ENCODE measurements around the gene MAP6. TPM values are rescaled to one million over a fixed set of nuclear protein-coding genes. Genes with fewer than 3 reads are reported as not detected.

Gene MAP6
- total RNA-seq, 1 donor from 2014 or later, result 30.5 TPM

DNA sequence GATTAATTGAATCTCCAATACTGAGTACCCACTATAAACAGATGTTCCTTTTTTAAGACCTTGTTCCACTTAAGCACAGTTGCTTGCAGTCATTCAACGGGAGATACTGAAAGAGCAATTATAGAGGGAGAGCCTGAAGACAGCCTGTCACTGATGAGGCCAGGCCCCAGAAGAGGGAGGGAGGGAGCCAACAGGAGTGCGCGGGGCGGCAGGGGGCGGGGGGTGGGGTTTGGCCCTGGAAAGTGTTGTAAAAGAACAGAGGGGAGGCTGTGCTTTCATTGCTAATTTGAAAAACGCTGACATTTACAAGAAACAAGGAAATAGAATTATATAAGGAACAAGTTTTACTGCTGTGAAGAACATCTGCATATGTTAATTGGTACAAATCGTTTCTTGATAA, 53.1 kb downstream of the MAP6 start:
- no peak overlapping the region for H3K4me3 Mint-ChIP-seq

DNA sequence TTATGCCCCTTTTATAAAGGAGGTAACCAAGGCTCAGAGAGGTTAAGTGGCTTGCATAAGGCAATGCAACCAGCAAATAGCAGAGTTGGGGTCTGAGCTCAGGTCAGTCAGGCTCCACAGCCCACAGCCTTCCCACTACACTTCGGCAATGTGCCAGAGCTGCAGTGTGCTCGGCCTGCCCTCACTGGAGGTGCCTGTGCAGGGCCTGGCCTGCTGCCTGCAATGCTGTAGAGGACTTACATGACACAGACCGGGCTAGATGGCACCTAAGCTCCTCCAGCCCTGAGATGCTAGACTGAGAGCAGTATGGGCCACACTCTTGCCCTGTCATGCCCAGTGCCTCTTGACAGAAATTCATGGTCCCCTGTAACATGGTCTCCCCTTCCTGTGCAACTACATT, 57.0 kb downstream of the MAP6 start:
- Mint-ChIP-seq H3K4me3 (no peak overlapping the region), H3K9me3 (no peaks in the 10 kb centered on the region), H3K27ac (no peak overlapping the region), H3K27me3 (peaks cover 11% of the 10 kb centered on the region), H3K4me1 (ENCODE audit: unreplicated experiment) (peaks cover 27% of the 10 kb centered on the region), H3K36me3 (no peaks in the 10 kb centered on the region)
- TF ChIP-seq, protein P1, sequence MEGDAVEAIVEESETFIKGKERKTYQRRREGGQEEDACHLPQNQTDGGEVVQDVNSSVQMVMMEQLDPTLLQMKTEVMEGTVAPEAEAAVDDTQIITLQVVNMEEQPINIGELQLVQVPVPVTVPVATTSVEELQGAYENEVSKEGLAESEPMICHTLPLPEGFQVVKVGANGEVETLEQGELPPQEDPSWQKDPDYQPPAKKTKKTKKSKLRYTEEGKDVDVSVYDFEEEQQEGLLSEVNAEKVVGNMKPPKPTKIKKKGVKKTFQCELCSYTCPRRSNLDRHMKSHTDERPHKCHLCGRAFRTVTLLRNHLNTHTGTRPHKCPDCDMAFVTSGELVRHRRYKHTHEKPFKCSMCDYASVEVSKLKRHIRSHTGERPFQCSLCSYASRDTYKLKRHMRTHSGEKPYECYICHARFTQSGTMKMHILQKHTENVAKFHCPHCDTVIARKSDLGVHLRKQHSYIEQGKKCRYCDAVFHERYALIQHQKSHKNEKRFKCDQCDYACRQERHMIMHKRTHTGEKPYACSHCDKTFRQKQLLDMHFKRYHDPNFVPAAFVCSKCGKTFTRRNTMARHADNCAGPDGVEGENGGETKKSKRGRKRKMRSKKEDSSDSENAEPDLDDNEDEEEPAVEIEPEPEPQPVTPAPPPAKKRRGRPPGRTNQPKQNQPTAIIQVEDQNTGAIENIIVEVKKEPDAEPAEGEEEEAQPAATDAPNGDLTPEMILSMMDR (conservative IDR thresholded peaks at IDR 0.05), result no peak
- DNase-seq (ENCODE audit: extremely low spot score, unreplicated experiment), result no peak

More for the DNA sequence above, 53.1 kb downstream of the MAP6 start:
- TF ChIP-seq, protein P1 (conservative IDR thresholded peaks at IDR 0.05), result no peak
- H3K9me3 Mint-ChIP-seq, result no peaks in the 10 kb centered on the region
- DNase-seq (ENCODE audit: extremely low spot score, unreplicated experiment), result no peak
- no peaks in the 10 kb centered on the region for H3K36me3 Mint-ChIP-seq
- peaks cover 5% of the 10 kb centered on the region for H3K27me3 Mint-ChIP-seq
- H3K27ac Mint-ChIP-seq, result no peak overlapping the region
- H3K4me1 Mint-ChIP-seq (ENCODE audit: unreplicated experiment), result peaks cover 29% of the 10 kb centered on the region

DNA sequence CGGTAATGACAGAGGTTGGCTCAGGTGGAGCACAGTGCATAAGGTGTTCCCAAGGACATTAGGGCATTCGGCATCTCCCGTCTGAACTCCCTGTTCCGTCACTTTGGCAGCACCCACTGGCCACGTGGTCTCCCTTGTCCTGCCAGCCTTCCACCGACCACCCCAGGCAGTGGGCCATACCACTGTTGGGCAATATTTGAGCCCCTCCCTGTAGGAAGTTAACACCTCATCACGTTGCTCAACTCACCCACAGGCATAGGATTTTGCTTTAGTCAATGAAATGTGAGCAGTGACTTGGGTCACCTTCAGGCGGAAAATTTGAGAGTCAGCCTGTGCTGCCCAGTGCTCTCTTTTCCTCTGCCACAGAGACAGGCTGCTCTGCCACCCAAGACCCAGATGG, 62.7 kb downstream of the MAP6 start:
- DNase-seq (ENCODE audit: extremely low spot score, unreplicated experiment), result no peak
- Mint-ChIP-seq H3K4me1 (ENCODE audit: unreplicated experiment) (peaks cover 13% of the 10 kb centered on the region), H3K4me3 (no peak overlapping the region), H3K27me3 (peaks cover 15% of the 10 kb centered on the region), H3K36me3 (no peaks in the 10 kb centered on the region), H3K27ac (no peak overlapping the region), H3K9me3 (no peaks in the 10 kb centered on the region)
- TF ChIP-seq, protein P1 (conservative IDR thresholded peaks at IDR 0.05), result no peak

- peaks cover 20% of the 10 kb centered on the region for H3K27me3 Mint-ChIP-seq
- no peaks in the 10 kb centered on the region for H3K9me3 Mint-ChIP-seq
- H3K4me3 Mint-ChIP-seq, result no peak overlapping the region
- peaks cover 13% of the 10 kb centered on the region for H3K4me1 Mint-ChIP-seq (ENCODE audit: unreplicated experiment)
- no peak overlapping the region for H3K27ac Mint-ChIP-seq
- no peak for DNase-seq (ENCODE audit: extremely low spot score, unreplicated experiment)
- H3K36me3 Mint-ChIP-seq, result no peaks in the 10 kb centered on the region
- TF ChIP-seq, protein P1 (conservative IDR thresholded peaks at IDR 0.05), result no peak
Observed at GRCh38 chr11:75603791-75604736, 64.8 kb downstream of the MAP6 start.

- Mint-ChIP-seq H3K4me3 (no peak overlapping the region), H3K27me3 (peaks cover 20% of the 10 kb centered on the region), H3K9me3 (no peaks in the 10 kb centered on the region), H3K4me1 (ENCODE audit: unreplicated experiment) (peaks cover 13% of the 10 kb centered on the region), H3K27ac (no peak overlapping the region), H3K36me3 (no peaks in the 10 kb centered on the region)
- TF ChIP-seq, protein P1 (conservative IDR thresholded peaks at IDR 0.05), result no peak
- no peak for DNase-seq (ENCODE audit: extremely low spot score, unreplicated experiment)
Observed at GRCh38 chr11:75602951-75603350, 65.9 kb downstream of the MAP6 start.

Measured in type B pancreatic cell (in vitro differentiated cells).